HG02970 (cell line): ENCODE data around the gene ERAP2.
"Not testable (repeated sequence)": the region's sequence is repeated elsewhere in the genome, so short reads cannot be mapped to it uniquely, and the experiment has no call there.

Experiments
- ATAC-seq: cut with Tn5 transposase; IDR thresholded peaks from one replicate; pipeline ENCODE4 v1.9.1; 2021; ENCODE audit warnings: mild to moderate bottlenecking, moderate library complexity, moderate number of reproducible peaks; ENCODE audit not compliant: unreplicated experiment, low FRiP score

Gene ERAP2

GRCh38 chr5:96876292-96876850 lies at the start of gene ERAP2:
Gene ERAP2, plus strand, starts transcription at chr5:96876500. Its CDS starts 3,186 bp downstream, at chr5:96879686.
- ATAC-seq: no peak

GRCh38 chr5:96829297-96829696 lies 47.0 kb upstream of the ERAP2 start:
- ATAC-seq: no peak

- no peak for ATAC-seq
These were observed 42.3 kb upstream of the ERAP2 start for GRCh38 chr5:96834016-96834415.

- no peak for ATAC-seq
These were observed 40.5 kb upstream of the ERAP2 start for GRCh38 chr5:96835791-96836191.

GRCh38 chr5:96836817-96837216 lies 39.5 kb upstream of the ERAP2 start:
- no peak for ATAC-seq

- no peak for ATAC-seq
These were observed 39.0 kb upstream of the ERAP2 start for GRCh38 chr5:96837303-96837702.

GRCh38 chr5:96838201-96839070 lies 37.9 kb upstream of the ERAP2 start:
- ATAC-seq: no peak

- ATAC-seq: no peak
These were observed 37.2 kb upstream of the ERAP2 start for GRCh38 chr5:96839071-96839592.

- ATAC-seq: not testable (repeated sequence)
These were observed 34.4 kb upstream of the ERAP2 start for GRCh38 chr5:96841931-96842330.

- ATAC-seq: no peak
These were observed 33.2 kb upstream of the ERAP2 start for GRCh38 chr5:96843140-96843539.

- ATAC-seq: no peak
These were observed 31.8 kb upstream of the ERAP2 start for GRCh38 chr5:96844481-96844990.

- no peak for ATAC-seq
These were observed 24.8 kb upstream of the ERAP2 start for GRCh38 chr5:96851312-96852062.

GRCh38 chr5:96852759-96853158 lies 23.5 kb upstream of the ERAP2 start:
- no peak for ATAC-seq

- ATAC-seq: no peak
These were observed 22.2 kb upstream of the ERAP2 start for GRCh38 chr5:96854067-96854466.

GRCh38 chr5:96855031-96855872 lies 21.0 kb upstream of the ERAP2 start:
- ATAC-seq: no peak

- ATAC-seq: no peak
These were observed 19.9 kb upstream of the ERAP2 start for GRCh38 chr5:96856371-96856770.

- no peak for ATAC-seq
These were observed 18.8 kb upstream of the ERAP2 start for GRCh38 chr5:96857454-96857853.

- ATAC-seq: no peak
These were observed 18.4 kb upstream of the ERAP2 start for GRCh38 chr5:96857924-96858323.

GRCh38 chr5:96859375-96859774 lies 16.9 kb upstream of the ERAP2 start:
- ATAC-seq: no peak

- ATAC-seq: no peak
These were observed 15.2 kb upstream of the ERAP2 start for GRCh38 chr5:96861076-96861475.
